Measurements from ENCODE around the gene CCNJL.

Gene CCNJL

DNA sequence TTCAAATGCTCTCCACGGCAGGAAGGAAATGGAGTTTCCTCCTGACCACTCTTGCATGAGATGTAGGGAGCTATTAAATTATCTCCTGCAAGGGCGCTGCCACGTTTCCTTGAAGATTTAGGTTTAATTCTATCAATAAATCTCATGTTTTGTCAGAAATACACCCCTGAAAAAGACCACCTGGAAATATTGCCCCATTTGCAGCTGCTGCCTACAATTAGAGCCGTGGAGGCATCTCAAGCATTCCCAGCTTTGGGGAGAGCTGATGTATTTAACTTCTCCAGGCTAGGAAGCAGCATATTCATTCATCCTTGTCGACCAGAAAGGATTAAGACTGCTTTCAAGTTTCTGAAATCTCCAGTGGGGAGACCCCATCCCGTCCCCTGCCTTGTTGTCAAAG is 40.5 kb downstream of the CCNJL start:
- TF ChIP-seq ZFX (IDR thresholded peaks at IDR 0.05; ENCODE audit: borderline replicate concordance) = no peak
- TF ChIP-seq, protein P1, sequence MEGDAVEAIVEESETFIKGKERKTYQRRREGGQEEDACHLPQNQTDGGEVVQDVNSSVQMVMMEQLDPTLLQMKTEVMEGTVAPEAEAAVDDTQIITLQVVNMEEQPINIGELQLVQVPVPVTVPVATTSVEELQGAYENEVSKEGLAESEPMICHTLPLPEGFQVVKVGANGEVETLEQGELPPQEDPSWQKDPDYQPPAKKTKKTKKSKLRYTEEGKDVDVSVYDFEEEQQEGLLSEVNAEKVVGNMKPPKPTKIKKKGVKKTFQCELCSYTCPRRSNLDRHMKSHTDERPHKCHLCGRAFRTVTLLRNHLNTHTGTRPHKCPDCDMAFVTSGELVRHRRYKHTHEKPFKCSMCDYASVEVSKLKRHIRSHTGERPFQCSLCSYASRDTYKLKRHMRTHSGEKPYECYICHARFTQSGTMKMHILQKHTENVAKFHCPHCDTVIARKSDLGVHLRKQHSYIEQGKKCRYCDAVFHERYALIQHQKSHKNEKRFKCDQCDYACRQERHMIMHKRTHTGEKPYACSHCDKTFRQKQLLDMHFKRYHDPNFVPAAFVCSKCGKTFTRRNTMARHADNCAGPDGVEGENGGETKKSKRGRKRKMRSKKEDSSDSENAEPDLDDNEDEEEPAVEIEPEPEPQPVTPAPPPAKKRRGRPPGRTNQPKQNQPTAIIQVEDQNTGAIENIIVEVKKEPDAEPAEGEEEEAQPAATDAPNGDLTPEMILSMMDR (IDR thresholded peaks at IDR 0.05) = no peak
- no peak overlapping the region for H3K27ac ChIP-seq

DNA sequence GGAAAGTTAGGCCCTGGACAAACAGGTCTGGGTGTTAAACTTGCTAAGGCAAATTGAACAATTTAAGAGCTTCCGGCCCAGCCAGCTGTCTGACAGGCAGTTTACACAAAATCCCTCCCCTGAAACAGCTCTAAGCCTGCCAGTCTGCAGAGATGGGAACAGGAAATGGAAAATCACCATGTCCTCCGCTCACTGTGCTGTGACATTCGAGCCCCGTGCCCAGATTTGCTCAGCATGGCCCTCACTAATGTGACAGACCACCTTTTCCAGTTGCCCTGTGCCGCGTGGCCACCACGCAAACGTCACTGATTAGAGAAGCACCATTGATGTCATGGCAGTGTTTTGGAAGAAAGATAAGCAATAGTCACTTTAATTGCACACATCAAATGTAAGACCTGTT is 41.0 kb downstream of the CCNJL start:
- no peak overlapping the region for H3K27ac ChIP-seq
- TF ChIP-seq ZFX (IDR thresholded peaks at IDR 0.05; ENCODE audit: borderline replicate concordance) = no peak
- TF ChIP-seq, protein P1 (IDR thresholded peaks at IDR 0.05) = no peak

DNA sequence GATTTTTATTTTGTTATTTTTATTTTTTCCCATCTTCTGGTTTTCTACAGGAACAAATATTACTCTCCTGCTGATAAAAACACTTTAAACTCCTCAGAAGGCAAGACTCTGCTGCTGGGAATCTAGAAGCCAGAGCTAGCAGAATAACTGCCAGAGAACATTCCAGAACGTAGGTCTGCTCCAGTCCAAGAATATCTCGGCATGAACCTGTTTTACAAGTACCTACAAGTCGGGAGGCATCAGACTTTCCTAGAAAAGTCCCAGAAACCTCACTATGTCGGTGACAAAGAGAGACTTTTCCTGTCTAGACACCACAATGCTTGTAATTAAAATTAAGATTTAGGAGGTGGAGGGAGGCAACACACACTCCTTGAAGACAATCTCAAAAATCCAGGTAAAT is 41.7 kb downstream of the CCNJL start:
- TF ChIP-seq, protein P1 (IDR thresholded peaks at IDR 0.05) = no peak
- TF ChIP-seq ZFX (IDR thresholded peaks at IDR 0.05; ENCODE audit: borderline replicate concordance) = no peak
- H3K27ac ChIP-seq = no peak overlapping the region

DNA sequence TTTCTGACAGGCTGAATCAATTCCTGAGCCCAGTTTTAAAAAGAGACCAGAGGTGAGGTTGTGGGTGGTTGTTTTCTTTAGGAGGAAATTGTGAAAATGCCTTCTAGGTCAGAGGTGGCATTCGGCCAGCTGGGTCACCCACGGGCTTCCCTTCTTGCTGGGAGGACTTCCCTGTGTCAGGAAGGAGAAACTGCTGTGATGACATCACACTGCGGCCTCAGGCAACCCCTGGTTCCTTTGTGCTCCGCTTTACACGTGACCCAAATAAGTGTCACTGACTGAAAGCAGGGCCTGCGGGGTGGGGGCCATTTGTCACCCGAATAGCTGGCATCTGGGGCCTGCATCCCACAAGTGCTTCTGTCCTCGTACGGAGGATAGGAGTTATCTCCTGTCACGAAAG is 43.3 kb downstream of the CCNJL start:
- TF ChIP-seq, protein P1 (IDR thresholded peaks at IDR 0.05) = no peak
- TF ChIP-seq ZFX (IDR thresholded peaks at IDR 0.05; ENCODE audit: borderline replicate concordance) = no peak
- no peak overlapping the region for H3K27ac ChIP-seq

DNA sequence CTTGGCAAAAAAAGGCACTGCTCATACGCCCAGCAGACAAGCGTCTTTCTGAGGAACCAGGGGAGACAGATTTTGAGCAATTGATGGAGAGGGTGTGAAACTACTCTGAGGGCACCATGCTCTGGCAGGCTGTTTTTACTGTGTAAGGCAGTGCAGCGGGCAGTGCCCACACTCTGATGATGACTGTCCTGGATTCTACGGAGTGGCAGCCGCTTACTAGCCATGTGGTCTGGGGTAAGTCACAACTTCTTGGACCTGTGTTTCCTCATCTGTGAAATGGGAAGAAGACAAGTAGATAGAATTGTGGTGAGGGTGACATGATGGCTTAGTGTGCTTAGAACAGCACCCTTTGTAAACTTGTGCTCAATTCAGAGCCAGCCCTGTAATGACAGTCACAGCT is 44.2 kb downstream of the CCNJL start:
- H3K27ac ChIP-seq = no peak overlapping the region
- TF ChIP-seq ZFX (IDR thresholded peaks at IDR 0.05; ENCODE audit: borderline replicate concordance) = no peak
- TF ChIP-seq, protein P1 (IDR thresholded peaks at IDR 0.05) = no peak

DNA sequence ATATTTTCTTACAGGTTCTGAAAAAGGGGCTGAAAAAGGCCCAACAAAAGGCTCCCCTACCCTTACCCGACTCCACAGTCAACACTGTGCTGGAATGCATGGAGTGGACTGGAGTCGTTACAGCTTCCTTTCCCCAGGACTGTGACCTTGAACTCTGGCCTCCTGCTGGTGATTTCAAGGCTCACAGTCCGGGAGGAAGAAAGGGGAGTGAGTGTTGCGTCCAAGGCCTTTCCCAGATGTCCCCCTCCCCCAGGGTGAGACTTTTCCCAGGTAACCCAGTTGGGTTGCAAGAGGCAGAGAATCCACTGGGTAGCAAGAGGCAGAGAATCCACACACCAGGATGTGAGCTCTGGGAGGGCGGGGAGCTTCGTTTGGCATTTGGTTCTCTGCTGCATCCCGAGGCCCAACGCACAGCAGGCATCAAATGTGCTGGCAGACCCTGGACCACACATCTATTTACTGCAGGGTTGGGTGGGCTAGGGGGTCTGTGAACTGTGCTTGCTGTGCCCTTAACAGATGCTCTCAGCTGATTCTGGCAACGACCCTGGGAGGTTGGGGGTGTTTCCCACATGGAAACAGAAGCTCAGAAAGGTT is 45.5 kb downstream of the CCNJL start:
- no peak for TF ChIP-seq ZFX (IDR thresholded peaks at IDR 0.05; ENCODE audit: borderline replicate concordance)
- TF ChIP-seq, protein P1 (IDR thresholded peaks at IDR 0.05) = no peak
- no peak overlapping the region for H3K27ac ChIP-seq

- no peak for TF ChIP-seq ZFX (IDR thresholded peaks at IDR 0.05; ENCODE audit: borderline replicate concordance)
- TF ChIP-seq, protein P1 (IDR thresholded peaks at IDR 0.05) = no peak
- H3K27ac ChIP-seq = no peak overlapping the region
These were observed 46.3 kb downstream of the CCNJL start for GRCh38 chr5:160266044-160266443.

Measured in 22Rv1 (cell line).